Kidney epithelial cell (primary cell): ENCODE data around the gene SELE. TPM values are rescaled to one million over a fixed set of nuclear protein-coding genes. Genes with fewer than 3 reads are reported as not detected.

Experiments
- DNase-seq: peaks from one replicate; pipeline ENCODE4 v3.0.0-alpha.2; 2010; ENCODE audit warnings: low read depth
- H3K27me3 ChIP-seq: 2 replicates; pipeline ENCODE4 v1.6.0; 2011; ENCODE audit warnings: low read length; ENCODE audit not compliant: control insufficient read depth, insufficient read depth
- H3K36me3 ChIP-seq: 2 replicates; pipeline ENCODE4 v1.5.1; 2011; ENCODE audit warnings: low read length; ENCODE audit not compliant: control insufficient read depth, insufficient read depth
- H3K4me3 ChIP-seq: 2 replicates; pipeline ENCODE4 v1.5.1; 2011; ENCODE audit warnings: low read depth, mild to moderate bottlenecking, control low read depth, low read length
- total RNA-seq: library from RNA; depleted of rRNA; stranded (reverse); fragments of >200 nt; gene quantifications from 2 replicates; pipeline ENCODE4 v1.2.3, GENCODE V29; 2015
- TF ChIP-seq, protein P1 (sequence below): IDR thresholded peaks from 2 replicates; pipeline ENCODE4 v1.5.1; 2011; ENCODE audit warnings: mild to moderate bottlenecking, moderate library complexity, low read length, control low read depth, inconsistent platforms; ENCODE audit not compliant: insufficient read depth, poor library complexity, severe bottlenecking

The SELE gene
- total RNA-seq, 1 donor from 2014 or later, result not detected

DNA sequence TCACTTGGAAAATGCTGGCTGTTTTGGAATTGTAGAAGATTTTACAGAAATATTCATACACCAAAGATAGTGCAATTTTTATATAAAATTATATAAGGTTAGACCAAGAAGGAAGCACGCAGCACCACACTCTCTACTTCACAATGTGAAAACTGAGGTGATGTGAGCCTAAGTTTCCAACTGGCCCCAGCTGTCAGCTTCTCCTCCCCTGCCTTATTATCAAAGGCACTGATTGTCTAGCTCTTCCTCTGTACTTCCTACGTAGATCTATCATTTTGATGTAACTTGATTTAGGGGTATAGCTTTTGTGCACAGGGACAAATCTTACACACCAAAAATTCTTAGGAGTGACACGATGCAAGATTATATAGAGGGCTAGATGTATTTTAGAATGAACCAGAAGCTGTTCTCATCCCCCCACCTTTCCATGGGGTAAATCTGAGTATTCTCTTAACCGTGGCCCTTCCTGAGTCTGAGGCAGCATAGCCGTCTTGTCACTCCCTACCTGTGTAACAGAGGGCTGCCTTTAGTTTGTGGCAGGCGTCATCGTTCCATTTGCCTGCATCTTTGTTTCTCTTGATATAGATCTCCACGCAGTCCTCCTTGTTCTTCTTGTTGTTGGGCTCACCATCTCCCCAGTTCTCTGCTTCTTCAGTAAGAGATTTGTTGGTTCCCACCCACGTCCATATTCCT, 25.8 kb downstream of the SELE start:
- Histone ChIP-seq H3K4me3 (no peak overlapping the region), H3K36me3 (no peaks in the 10 kb centered on the region), H3K27me3 (no peaks in the 10 kb centered on the region)
- TF ChIP-seq, protein P1, sequence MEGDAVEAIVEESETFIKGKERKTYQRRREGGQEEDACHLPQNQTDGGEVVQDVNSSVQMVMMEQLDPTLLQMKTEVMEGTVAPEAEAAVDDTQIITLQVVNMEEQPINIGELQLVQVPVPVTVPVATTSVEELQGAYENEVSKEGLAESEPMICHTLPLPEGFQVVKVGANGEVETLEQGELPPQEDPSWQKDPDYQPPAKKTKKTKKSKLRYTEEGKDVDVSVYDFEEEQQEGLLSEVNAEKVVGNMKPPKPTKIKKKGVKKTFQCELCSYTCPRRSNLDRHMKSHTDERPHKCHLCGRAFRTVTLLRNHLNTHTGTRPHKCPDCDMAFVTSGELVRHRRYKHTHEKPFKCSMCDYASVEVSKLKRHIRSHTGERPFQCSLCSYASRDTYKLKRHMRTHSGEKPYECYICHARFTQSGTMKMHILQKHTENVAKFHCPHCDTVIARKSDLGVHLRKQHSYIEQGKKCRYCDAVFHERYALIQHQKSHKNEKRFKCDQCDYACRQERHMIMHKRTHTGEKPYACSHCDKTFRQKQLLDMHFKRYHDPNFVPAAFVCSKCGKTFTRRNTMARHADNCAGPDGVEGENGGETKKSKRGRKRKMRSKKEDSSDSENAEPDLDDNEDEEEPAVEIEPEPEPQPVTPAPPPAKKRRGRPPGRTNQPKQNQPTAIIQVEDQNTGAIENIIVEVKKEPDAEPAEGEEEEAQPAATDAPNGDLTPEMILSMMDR, result no peak
- no peak for DNase-seq

DNA sequence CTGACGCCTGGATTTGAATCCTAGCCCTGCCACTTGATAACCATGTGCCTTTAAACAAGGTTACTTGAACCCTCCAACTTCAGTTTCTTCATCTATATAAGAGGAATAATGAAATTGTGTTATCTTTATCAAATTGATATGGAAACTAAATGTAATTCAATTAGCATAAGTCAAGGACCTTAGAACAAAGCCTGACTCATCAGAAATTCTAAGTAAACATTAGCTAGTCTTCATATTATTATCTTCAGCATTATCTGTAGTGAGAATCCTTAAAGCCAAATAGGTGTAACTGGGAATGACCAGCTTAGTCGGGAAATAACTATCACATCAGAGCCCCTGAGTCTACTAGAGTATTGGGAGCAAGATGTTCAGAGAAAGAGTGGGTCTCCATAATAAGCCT, 29.1 kb downstream of the SELE start:
- H3K27me3 ChIP-seq, result no peaks in the 10 kb centered on the region
- H3K4me3 ChIP-seq, result no peak overlapping the region
- TF ChIP-seq, protein P1, result no peak
- DNase-seq, result no peak
- H3K36me3 ChIP-seq, result no peaks in the 10 kb centered on the region

DNA sequence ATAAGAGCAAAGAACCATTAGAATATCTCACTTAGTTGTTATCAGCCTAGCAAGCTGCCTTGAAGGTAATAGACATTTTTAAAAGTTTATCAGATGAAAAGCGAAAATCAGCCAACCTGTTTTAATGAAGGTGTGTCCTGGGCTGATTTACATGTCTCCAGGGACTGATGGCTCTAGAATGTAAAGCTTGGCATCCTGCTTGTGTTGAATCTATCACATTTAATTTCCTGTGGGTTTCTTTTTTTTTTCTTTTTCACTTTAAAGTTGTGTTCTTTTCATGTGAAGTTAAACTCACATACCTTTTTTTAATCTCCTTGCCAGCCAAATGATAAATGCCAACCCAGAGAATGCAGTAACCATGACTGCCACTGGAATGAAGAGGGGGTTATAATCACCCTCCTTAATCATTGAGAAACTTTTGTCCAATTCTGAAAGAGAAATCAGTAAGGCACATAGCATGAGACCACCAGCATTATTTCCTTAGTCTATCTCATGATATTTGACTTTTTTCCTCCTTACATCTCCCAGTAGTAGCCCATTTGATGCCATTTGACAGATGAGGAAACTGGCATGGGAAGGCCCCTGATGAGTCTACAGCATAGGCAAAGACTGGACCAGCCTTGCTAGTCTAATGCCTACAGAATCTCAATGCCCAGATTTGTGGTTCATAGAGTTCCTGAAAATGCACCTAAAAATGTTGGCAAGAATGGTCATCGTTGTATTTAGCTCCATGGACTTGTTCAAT, 32.4 kb downstream of the SELE start:
- Histone ChIP-seq H3K27me3 (no peaks in the 10 kb centered on the region), H3K36me3 (no peaks in the 10 kb centered on the region), H3K4me3 (no peak overlapping the region)
- no peak for DNase-seq
- TF ChIP-seq, protein P1, result no peak

DNA sequence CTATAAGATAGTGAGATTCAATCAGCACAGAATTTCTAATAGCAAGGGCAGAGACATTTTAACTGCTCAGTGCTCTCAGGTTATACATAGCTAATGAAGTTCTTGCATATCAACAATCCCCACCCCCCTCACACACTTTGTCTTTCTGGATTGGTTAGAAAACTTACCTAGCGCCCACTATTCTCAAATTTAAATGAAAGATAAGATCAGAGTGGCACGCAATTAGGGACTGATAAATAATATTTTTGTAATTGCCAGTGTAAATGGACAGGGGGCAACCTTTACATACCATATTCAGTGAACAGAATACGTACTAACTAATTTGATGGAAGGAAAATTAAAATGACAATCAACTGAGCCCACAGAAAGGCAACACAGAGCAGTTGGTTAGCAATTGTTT, 34.2 kb downstream of the SELE start:
- H3K36me3 ChIP-seq, result no peaks in the 10 kb centered on the region
- TF ChIP-seq, protein P1, result no peak
- DNase-seq, result no peak

DNA sequence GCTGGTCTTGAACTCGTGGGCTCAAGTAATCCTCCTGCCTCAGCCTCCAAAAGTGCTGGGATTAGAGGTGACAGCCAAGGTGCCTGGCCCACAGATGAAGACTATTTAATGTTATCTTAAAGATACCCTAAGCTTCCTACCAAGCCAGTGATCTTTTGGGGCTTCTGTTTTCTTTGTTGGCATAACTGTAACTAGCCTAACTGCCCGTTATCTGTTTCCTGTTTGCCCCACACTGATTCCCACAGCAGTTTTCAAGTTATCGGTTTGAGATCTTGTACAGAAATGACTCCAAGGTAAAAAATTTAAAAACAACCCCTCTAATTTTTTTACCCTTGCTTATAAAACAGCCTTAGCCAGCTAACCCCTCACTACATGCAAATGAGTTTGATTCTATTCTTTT, 34.9 kb downstream of the SELE start:
- Histone ChIP-seq H3K4me3 (no peak overlapping the region), H3K27me3 (no peaks in the 10 kb centered on the region), H3K36me3 (no peaks in the 10 kb centered on the region)
- no peak for DNase-seq
- TF ChIP-seq, protein P1, result no peak

More for the DNA sequence above, 34.2 kb downstream of the SELE start:
- H3K4me3 ChIP-seq, result no peak overlapping the region
- H3K27me3 ChIP-seq, result no peaks in the 10 kb centered on the region

DNA sequence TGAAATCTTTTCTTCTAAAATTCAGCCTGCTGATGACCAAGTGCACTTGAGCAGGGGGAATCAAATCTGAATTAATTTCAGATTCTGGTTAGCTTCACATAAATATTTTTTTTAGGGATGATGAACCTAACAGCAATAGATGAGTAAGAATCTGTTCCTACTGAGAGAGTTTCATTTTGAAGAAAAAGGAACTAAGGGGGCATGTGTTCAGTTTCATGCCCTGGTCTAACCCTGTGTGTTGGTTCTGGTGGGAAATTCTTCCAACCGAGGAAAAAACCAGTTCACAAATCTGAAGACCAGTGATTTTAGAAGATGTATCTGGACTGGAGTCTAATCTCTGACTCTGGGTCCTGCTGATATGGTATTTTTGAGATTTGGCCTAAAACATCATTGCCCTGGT, 36.1 kb downstream of the SELE start:
- TF ChIP-seq, protein P1, result no peak

More for the DNA sequence above, 36.1 kb downstream of the SELE start:
- Histone ChIP-seq H3K27me3 (no peaks in the 10 kb centered on the region), H3K36me3 (no peaks in the 10 kb centered on the region), H3K4me3 (no peak overlapping the region)
- no peak for DNase-seq
